AG10803 (cell line): ENCODE results near the gene RABGAP1L.

Experiments used
- DNase-seq: peaks from one replicate; pipeline ENCODE4 v3.0.0; 2010; ENCODE audit warnings: low read depth
- H3K4me3 ChIP-seq: 2 replicates; pipeline ENCODE4 v1.5.1; 2011; ENCODE audit warnings: mild to moderate bottlenecking, low read length, control low read depth
- TF ChIP-seq, protein P1 (sequence below): conservative IDR thresholded peaks from 2 replicates; pipeline ENCODE4 v1.5.1; 2011; ENCODE audit warnings: mild to moderate bottlenecking, low read length, control low read depth, inconsistent platforms

RABGAP1L gene

DNA sequence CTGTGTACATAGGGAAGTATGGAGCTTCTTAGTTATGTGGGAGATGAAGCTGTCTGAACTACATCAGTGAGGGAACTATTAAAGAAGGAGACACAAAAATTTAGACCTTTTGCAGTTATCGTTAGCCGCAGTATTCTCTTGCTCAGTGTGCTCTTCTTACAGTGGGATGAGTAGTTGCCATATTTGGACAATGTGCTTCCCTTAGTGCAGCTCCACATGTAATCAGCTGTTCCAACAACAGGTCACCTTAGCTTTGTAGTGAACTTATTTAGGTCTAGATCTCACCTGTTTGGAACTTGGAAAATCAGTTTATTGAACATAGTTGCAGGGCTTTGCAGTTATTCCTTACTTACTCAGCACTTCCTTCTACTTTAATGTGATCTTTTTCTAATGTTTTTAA lies 306.5 kb downstream of the RABGAP1L start:
- TF ChIP-seq, protein P1, sequence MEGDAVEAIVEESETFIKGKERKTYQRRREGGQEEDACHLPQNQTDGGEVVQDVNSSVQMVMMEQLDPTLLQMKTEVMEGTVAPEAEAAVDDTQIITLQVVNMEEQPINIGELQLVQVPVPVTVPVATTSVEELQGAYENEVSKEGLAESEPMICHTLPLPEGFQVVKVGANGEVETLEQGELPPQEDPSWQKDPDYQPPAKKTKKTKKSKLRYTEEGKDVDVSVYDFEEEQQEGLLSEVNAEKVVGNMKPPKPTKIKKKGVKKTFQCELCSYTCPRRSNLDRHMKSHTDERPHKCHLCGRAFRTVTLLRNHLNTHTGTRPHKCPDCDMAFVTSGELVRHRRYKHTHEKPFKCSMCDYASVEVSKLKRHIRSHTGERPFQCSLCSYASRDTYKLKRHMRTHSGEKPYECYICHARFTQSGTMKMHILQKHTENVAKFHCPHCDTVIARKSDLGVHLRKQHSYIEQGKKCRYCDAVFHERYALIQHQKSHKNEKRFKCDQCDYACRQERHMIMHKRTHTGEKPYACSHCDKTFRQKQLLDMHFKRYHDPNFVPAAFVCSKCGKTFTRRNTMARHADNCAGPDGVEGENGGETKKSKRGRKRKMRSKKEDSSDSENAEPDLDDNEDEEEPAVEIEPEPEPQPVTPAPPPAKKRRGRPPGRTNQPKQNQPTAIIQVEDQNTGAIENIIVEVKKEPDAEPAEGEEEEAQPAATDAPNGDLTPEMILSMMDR, result no peak
- DNase-seq, result no peak

DNA sequence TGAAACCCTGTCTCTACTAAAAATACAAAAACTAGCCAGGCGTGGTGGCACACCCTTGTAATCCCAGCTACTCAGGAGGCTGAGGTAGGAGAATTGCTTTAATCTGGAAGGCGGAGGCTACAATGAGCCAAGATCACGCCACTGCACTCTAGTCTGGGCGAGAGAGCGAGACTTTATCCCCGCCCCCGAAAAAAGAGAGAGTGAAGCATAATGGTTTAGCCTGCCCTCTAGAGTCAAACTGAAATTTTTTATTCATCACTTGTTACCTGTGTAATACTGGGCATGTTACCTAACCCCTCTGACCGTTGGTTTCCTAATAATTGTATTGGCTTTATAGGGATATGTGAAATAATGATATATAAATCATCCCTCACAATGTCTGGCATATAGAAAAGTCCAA lies 307.3 kb downstream of the RABGAP1L start:
- TF ChIP-seq, protein P1, result no peak
- DNase-seq, result no peak
- no peak overlapping the region for H3K4me3 ChIP-seq

More for the DNA sequence above, 306.5 kb downstream of the RABGAP1L start:
- H3K4me3 ChIP-seq, result no peak overlapping the region

DNA sequence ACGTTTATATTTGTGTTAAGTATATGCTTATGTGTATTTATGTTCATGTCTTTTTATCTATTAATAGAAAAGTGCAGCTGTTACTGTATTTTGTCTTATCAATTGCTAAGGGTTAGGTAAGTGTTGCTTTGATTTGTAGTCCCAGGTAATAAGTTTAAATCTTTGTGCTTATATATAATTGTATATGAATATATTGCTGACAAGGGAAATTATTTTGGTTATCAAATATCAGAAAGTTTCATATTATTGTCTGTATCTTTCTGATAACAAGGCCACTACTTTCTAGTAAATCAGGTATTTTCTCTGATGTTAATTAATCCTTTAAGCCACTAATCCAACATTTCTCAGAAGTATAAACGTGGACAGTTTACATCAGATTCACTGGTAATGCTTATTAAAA lies 309.7 kb downstream of the RABGAP1L start:
- no peak for DNase-seq
- TF ChIP-seq, protein P1, result no peak
- no peak overlapping the region for H3K4me3 ChIP-seq

DNA sequence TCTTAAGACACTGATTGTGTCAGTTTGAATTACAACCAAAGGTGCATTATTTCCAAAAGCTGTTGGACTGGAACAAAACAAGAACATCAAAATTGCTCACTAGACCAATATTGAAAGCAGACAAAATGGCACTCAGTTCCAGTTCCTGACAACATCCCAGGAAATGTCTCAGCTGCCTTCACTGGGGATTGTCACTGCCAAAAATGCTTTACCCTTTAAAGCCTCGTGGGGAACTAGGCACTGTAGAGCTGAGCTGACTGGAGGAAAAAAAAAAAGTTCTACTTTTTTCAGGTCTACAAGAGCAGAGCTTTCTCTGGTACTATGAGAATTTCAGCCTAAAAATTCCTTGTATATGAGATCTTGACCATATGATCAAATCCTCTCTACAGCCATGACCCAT lies 310.4 kb downstream of the RABGAP1L start:
- TF ChIP-seq, protein P1, result no peak
- DNase-seq, result no peak
- no peak overlapping the region for H3K4me3 ChIP-seq

DNA sequence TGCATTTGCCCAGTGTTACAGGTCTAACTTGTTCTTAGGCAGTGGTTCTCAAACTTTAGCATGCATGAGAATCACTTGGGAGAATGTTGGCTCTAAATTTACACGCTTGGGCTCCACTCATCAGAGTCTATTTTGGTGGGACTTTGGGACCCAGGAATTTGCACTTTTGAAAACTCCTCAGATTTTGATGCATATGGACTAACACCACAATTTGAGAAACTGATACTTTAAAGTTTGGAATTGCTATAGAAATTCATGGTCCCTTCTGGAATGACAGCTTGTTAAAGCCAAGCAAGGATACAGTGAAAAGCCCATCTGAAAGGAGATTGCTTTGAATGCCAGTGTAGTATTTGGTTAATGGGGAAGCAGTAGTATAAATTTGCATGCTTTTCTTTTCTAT lies 320.0 kb downstream of the RABGAP1L start:
- no peak overlapping the region for H3K4me3 ChIP-seq
- no peak for DNase-seq
- TF ChIP-seq, protein P1, result no peak

DNA sequence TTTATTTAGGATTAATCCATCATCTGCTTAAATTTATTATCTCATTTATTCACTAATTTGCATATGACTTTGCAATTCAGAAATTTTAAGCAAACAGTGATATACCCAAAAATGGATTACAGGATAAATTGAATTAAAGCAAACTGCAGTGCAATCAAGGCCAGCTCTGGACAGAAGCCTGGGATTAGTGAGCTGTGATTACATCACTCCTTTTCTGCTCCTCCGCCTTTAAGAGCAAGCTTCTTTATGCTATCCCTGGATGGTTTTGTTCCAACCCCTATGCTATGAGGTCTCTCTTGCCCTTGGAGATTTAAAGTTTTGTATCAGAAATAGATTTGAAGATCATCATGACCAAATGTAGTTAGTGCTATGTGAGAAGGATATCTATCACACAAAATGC lies 321.0 kb downstream of the RABGAP1L start:
- DNase-seq, result peak; percentile 5
- TF ChIP-seq, protein P1, result no peak
- H3K4me3 ChIP-seq, result no peak overlapping the region

DNA sequence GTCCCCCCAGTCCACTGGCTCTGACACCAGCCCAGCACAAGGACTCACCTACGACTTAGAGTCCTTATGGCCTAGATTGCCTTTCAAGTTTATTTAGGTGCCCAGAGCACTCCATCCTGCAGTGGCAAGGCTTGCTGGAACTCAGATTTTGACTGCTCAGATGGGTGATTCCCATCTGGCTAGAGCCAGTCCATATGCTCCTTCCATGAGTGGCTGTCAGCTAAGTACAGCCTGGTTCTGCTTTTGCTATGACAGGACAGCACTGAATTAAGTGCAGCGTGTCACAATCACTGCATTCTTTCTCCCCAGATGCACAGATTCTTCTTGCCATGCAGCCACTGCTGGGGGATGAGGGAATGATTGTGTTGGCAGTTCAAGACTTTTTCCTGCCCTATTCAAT lies 332.3 kb downstream of the RABGAP1L start:
- TF ChIP-seq, protein P1, result no peak
- DNase-seq, result peak; percentile 12
- H3K4me3 ChIP-seq, result no peak overlapping the region
